ENCODE data around the gene ABI3BP.

Gene ABI3BP

DNA sequence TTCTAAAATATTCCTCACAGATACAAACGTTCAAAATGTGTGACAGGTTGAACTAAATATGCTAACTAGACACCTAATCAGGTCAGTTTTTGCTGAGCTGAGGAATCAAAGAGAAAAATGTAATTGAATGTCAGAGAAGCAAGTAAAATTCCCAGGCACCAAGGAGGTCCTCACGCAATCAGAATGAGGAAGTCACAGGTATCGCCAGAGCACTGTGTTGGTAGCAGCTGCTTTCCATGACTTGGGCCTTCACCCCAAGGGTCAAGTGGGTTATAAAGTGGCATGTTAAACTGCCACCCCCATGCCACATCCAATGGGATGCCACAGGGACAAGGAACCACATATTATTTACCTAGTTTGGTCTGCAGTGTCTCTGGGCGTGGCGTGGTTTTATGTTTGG lies 158.9 kb downstream of the ABI3BP start:
- no peak overlapping the region for H3K27ac ChIP-seq (ENCODE audit: low read depth, low read length, poor library complexity, severe bottlenecking)
- no peaks in the 10 kb centered on the region for H3K9me2 ChIP-seq (ENCODE audit: low read depth, low read length)
- no peaks in the 10 kb centered on the region for H3K36me3 ChIP-seq (ENCODE audit: insufficient read depth, low read length)
- no peaks in the 10 kb centered on the region for H3F3A ChIP-seq (ENCODE audit: insufficient read depth, low read length)
- no peak overlapping the region for H3K4me3 ChIP-seq (ENCODE audit: low read depth, low read length, poor library complexity, severe bottlenecking)
- no peaks in the 10 kb centered on the region for H3K79me2 ChIP-seq (ENCODE audit: insufficient read depth, low read length)
- no peak overlapping the region for H3K9ac ChIP-seq (ENCODE audit: low read length)
- H3K4me1 ChIP-seq (ENCODE audit: insufficient read depth, low read length, severe bottlenecking) = no peaks in the 10 kb centered on the region
- H3K27me3 ChIP-seq (ENCODE audit: insufficient read depth, low read length) = no peaks in the 10 kb centered on the region
- no peak overlapping the region for H3K4me2 ChIP-seq (ENCODE audit: low read length)
- no peaks in the 10 kb centered on the region for H3K9me3 ChIP-seq (ENCODE audit: low read length)
- H4K20me1 ChIP-seq (ENCODE audit: insufficient read depth, low read length) = no peaks in the 10 kb centered on the region
- H2AFZ ChIP-seq (ENCODE audit: low read length) = no peak overlapping the region
- TF ChIP-seq CTCF (IDR thresholded peaks at IDR 0.05; ENCODE audit: low read length) (no peak), EZH2 (IDR thresholded peaks at IDR 0.05; ENCODE audit: borderline replicate concordance, low read length) (no peak)

DNA sequence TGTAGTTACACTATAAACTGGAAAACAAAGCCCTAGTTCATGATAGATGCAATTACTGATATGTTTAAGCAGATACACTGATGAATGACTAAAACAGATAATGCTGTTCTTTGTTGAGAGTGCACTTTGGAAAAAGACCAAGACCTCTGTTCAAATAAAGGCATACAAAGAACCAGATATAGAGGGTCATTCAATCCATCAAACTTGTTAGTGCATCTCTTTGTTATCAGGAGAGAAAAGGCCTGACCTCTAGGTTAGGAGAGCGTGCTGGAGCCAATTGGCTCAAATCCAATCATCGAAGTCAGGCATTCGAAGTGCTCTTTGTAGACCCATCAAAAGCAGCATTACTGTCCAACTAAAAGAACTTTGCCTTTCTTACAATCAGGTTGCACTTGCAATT lies 159.7 kb downstream of the ABI3BP start:
- Histone ChIP-seq H3K9ac (ENCODE audit: low read length) (no peak overlapping the region), H3K79me2 (ENCODE audit: insufficient read depth, low read length) (no peaks in the 10 kb centered on the region), H3K4me1 (ENCODE audit: insufficient read depth, low read length, severe bottlenecking) (no peaks in the 10 kb centered on the region), H2AFZ (ENCODE audit: low read length) (no peak overlapping the region), H3K4me3 (ENCODE audit: low read depth, low read length, poor library complexity, severe bottlenecking) (no peak overlapping the region), H3K9me2 (ENCODE audit: low read depth, low read length) (no peaks in the 10 kb centered on the region), H3K36me3 (ENCODE audit: insufficient read depth, low read length) (no peaks in the 10 kb centered on the region), H3K9me3 (ENCODE audit: low read length) (no peaks in the 10 kb centered on the region), H3K4me2 (ENCODE audit: low read length) (no peak overlapping the region), H3F3A (ENCODE audit: insufficient read depth, low read length) (no peaks in the 10 kb centered on the region), H3K27ac (ENCODE audit: low read depth, low read length, poor library complexity, severe bottlenecking) (no peak overlapping the region), H4K20me1 (ENCODE audit: insufficient read depth, low read length) (no peaks in the 10 kb centered on the region), H3K27me3 (ENCODE audit: insufficient read depth, low read length) (no peaks in the 10 kb centered on the region)
- TF ChIP-seq CTCF (IDR thresholded peaks at IDR 0.05; ENCODE audit: low read length) (no peak), EZH2 (IDR thresholded peaks at IDR 0.05; ENCODE audit: borderline replicate concordance, low read length) (no peak)

DNA sequence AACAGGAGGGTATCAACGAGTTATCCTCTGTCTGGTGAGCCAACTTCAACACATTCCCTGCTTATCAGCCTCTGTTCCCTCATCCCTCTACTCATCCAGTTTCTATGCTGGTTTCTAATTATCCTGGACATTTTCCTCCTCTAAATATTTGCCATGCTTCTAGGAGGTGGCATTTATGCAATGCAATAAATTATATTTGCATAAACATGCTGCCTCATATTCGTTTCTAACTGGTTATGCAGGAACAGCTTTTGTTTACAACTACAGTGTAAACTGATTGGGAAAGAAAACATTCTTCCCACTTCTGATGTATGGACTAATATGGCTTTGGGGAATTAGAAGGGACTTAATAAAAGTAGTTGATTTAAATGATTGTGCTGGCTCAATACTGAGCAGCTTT lies 161.6 kb downstream of the ABI3BP start:
- Histone ChIP-seq H3K4me1 (ENCODE audit: insufficient read depth, low read length, severe bottlenecking) (no peaks in the 10 kb centered on the region), H4K20me1 (ENCODE audit: insufficient read depth, low read length) (no peaks in the 10 kb centered on the region), H3K9me2 (ENCODE audit: low read depth, low read length) (no peaks in the 10 kb centered on the region), H3K79me2 (ENCODE audit: insufficient read depth, low read length) (no peaks in the 10 kb centered on the region), H3K27me3 (ENCODE audit: insufficient read depth, low read length) (no peaks in the 10 kb centered on the region), H3K9me3 (ENCODE audit: low read length) (no peaks in the 10 kb centered on the region), H3K27ac (ENCODE audit: low read depth, low read length, poor library complexity, severe bottlenecking) (no peak overlapping the region), H3K4me3 (ENCODE audit: low read depth, low read length, poor library complexity, severe bottlenecking) (no peak overlapping the region), H3K9ac (ENCODE audit: low read length) (no peak overlapping the region), H3K36me3 (ENCODE audit: insufficient read depth, low read length) (no peaks in the 10 kb centered on the region), H2AFZ (ENCODE audit: low read length) (no peak overlapping the region), H3F3A (ENCODE audit: insufficient read depth, low read length) (no peaks in the 10 kb centered on the region), H3K4me2 (ENCODE audit: low read length) (no peak overlapping the region)
- no peak for TF ChIP-seq CTCF (IDR thresholded peaks at IDR 0.05; ENCODE audit: low read length)

All from OCI-LY1 (cell line).